Omental fat pad (tissue), 4 donors: ENCODE data around the gene CISH. TPM values are rescaled to one million over a fixed set of nuclear protein-coding genes. Genes with fewer than 3 reads are reported as not detected.

Source experiments
- ATAC-seq: fragments of 150-250 bp; one replicate; pipeline ENCODE4 v1.9.1; 2016; ENCODE audit warnings: mild to moderate bottlenecking, moderate library complexity; ENCODE audit not compliant: low FRiP score
- DNase-seq: peaks from one replicate; pipeline ENCODE4 v3.0.0-alpha.2; 2019; ENCODE audit warnings: low spot score
- CTCF ChIP-seq, 3 donors: fragments of 450-650 bp; IDR thresholded peaks; one replicate each; pipeline ENCODE4 v1.5.1; 2016 to 2017; ENCODE audit warnings: antibody characterized with exemption in 3 of 3, mild to moderate bottlenecking in 3 of 3, moderate library complexity in 2 of 3
- total RNA-seq, 4 donors: library from RNA; depleted of rRNA; stranded (reverse); fragments of >200 nt; gene quantifications; one replicate each; pipeline ENCODE4 v1.1.0, GENCODE V29; 2016

CISH gene
- total RNA-seq, 4 donors from 2014 or later, result 10.4 to 27.9 (median 17.9) TPM

DNA sequence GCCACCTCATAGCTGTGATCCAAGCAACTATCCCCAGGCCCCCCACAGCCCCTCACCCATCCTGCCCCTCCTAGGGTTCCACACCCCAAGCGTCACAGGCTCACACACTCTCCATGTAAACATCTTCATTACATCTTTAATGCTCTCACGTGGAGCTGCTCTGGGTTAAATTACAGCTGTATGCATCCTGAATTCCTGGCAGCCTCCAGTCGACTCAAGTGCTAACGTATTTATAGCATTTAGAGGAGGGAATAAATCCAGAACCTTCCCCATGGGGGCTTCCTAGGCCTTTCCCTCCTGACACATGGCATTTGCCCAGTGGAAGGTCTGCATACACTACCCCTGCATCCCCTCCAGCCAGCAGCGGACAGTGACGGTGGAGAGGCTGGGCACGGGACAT lies 53.7 kb downstream of the CISH start:
- no peak for TF ChIP-seq CTCF (IDR thresholded peaks at IDR 0.05)
- ATAC-seq, result no peak
- no peak for DNase-seq

DNA sequence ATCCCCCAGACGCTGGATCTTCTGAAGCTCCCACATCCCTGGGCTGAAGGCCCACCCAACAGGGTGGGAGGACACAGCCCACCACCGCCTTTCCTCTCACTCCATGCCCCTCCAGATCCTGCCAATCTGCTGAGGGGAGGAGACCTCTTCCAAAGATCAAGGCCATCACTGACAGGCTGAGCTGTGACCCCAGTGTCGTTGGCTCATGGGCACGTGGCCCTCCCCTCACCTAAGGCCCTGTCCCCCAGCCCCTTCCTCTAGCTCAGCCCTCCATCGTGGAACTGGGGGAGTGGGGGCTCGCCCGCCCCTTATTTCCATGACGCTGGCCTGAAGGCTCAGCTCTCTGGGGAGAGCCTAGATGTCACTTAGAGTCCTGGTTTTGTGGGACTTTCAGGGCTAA lies 54.5 kb downstream of the CISH start:
- ATAC-seq, result no peak
- no peak for TF ChIP-seq CTCF (IDR thresholded peaks at IDR 0.05)
- DNase-seq, result no peak

Other genes starting within 250 kb of the CISH start
- 1 to 10 TPM in 1 of 4 donors, under 1 TPM in 3; 0.19 to 3.6 (median 0.94) TPM for gene CACNA2D2, start 108.1 kb downstream of the CISH start, total RNA-seq
- gene C3orf18, start 44.0 kb downstream of the CISH start, total RNA-seq, result 10 to 100 TPM in 1 of 4 donors, 1 to 10 TPM in 3; 4.4 to 11.1 (median 9.2) TPM
- 1 to 10 TPM; 4.8 to 8.3 (median 6.7) TPM for gene HEMK1, start 42.3 kb downstream of the CISH start, total RNA-seq
- gene MAPKAPK3, start 5.4 kb upstream of the CISH start, total RNA-seq, result 10 to 100 TPM; 25.4 to 54.6 (median 41.0) TPM
- gene DOCK3, start 63.2 kb upstream of the CISH start, total RNA-seq, result 1 to 10 TPM in 3 of 4 donors, under 1 TPM in 1; 0.16 to 2.5 (median 1.4) TPM